ENCODE data around the gene FHL2.
"Not testable (repeated sequence)": the region's sequence is repeated elsewhere in the genome, so short reads cannot be mapped to it uniquely, and the experiment has no call there.

The FHL2 gene

DNA sequence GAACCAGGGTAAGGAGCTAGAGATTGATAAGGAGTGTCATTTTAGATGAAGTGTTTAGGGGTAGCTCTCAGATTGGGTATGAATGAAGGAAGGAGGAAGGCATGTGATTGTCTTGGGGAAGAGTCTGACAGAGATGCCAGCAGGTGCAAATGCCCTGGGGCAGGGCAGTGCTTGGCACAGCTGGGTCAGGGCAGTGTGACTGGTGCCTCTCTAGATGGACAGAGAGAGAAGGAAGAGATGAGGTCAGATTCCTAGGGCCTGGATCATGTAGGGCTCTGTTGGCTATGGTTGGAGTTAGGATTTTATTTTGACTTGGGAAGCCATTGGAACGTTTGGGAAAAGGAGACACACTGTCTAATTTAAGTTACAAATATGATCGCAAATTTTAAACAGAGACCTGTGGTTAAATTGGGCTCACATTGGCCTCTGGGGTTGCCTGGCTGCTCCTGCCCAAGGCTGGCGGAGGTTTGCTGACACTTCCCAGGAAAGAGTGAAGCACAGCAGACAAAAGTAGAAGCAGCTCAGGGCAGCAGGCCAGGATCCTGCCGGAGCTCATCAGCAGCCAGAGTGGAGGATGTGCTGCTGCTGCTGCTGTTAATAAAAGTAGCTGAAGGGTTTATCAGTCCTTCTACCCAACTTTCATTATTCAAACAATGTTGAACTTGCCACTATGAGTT, 32.7 kb upstream of the FHL2 start:
- TF ChIP-seq, protein P1, sequence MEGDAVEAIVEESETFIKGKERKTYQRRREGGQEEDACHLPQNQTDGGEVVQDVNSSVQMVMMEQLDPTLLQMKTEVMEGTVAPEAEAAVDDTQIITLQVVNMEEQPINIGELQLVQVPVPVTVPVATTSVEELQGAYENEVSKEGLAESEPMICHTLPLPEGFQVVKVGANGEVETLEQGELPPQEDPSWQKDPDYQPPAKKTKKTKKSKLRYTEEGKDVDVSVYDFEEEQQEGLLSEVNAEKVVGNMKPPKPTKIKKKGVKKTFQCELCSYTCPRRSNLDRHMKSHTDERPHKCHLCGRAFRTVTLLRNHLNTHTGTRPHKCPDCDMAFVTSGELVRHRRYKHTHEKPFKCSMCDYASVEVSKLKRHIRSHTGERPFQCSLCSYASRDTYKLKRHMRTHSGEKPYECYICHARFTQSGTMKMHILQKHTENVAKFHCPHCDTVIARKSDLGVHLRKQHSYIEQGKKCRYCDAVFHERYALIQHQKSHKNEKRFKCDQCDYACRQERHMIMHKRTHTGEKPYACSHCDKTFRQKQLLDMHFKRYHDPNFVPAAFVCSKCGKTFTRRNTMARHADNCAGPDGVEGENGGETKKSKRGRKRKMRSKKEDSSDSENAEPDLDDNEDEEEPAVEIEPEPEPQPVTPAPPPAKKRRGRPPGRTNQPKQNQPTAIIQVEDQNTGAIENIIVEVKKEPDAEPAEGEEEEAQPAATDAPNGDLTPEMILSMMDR (IDR thresholded peaks at IDR 0.05; ENCODE audit: extremely low read depth, missing control alignments): no peak
- DNase-seq (ENCODE audit: low spot score): no peak

DNA sequence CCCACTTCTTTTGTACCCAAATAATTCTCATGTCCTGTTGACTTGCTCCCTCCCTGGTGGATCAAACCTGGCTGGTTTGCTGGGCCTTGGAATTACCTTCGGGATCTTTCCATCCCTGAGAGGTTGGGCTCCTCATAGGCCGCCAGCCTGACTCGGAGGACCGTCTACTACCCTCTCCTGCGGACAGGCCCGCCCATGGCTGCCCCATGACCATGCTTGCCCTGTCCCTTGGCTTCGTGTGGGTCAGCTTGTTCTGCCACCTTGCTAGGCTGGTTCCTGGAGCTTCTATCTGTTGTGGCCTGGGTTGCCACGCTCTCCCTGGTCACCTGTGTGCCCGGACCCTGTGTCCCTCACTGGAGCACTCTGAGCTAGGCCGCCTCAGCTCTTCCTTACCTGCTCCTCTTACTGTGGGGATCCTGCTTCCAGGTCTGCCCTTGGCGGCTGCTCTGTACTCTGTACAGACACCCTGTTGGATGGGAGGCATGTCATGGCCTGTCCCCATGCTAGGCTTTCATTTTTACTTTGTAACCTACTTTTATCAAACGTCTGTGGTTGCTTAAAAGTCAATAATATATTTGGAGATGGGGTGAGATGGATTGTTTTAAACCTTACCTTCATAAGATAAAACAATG, 29.7 kb upstream of the FHL2 start:
- TF ChIP-seq, protein P1 (IDR thresholded peaks at IDR 0.05; ENCODE audit: extremely low read depth, missing control alignments): no peak
- no peak for DNase-seq (ENCODE audit: low spot score)

DNA sequence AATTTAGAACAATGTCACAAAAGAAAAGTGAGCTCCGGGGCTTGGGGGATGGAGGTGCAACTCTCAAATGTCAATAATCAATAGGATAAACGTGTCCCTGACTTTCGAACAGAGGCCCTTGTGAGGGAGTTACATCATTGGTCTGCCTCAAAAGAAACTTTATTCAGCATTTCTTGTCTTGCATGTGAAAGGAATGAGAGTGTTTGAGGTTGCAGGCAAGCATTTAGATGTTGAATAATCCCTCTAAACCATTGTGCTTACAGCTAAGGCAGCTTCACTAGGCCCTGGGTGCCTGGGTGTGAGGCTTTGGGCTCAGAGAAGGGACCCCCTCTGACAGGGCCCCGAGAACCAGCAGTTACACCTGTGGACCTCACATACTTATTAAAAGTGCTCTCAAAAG, 28.6 kb upstream of the FHL2 start:
- TF ChIP-seq, protein P1 (IDR thresholded peaks at IDR 0.05; ENCODE audit: extremely low read depth, missing control alignments): no peak
- DNase-seq (ENCODE audit: low spot score): no peak

DNA sequence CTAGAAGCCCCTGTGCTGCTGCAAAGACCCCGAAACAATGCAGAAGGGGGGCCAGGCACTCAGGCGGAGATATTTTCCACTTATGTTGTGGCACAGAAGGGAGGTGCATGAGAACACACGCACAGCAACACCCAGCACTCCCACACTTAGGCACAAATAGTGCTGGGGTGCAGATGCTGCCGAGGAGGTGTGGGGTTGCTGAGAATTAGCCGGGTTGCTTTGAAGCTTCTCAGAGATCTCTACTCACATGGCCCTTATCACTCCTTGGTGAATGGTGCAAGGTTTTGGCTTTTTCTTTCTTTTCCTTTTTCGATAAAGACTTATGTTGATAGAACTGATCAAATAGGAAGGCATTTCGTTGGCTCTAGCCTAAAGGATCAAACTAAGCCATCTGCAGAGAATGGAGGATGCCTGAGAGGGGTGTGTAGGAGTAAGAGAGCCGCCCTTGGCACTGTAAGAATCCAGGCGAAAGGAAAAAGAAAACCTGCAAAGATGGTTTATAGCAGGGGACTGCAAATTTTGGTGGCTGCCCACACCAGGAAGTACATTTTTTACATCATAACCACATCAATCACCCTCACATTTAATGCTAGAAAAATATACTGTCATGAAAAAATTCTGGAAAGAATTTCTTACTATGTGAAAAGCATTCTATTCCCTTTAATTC, 27.9 kb upstream of the FHL2 start:
- TF ChIP-seq, protein P1 (IDR thresholded peaks at IDR 0.05; ENCODE audit: extremely low read depth, missing control alignments): no peak
- no peak for DNase-seq (ENCODE audit: low spot score)

DNA sequence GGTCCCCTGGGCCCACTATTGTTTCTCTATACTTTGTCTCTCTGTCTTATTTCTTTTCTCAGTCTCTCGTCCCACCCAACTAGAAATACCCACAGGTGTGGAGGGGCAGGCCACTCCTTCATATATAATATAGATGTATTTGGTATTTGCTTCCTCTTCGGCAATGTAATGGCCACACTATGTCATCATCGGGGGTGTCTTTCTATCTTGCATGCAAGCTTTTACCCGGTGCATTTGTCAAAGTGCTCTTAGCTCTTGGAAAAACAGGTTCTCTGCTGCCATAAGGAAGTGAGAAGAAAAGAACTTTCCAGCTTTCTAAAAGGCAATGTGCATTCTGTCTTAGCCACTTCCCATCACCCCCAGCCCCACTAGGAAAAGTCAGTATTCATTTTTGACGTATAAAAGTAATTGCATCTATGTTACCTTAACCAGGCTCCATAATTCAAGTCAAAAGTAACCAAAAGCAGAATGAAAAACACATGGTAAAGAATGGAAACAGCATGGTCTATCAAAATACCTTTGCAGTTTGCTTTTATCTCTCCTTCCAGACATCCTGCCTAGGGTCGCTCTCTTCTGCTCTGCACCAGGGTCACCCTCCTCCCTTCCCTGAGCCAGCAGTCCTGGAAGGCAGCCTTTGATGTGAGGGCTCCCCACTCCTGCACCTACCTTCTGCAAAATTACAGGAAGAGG, 27.2 kb upstream of the FHL2 start:
- TF ChIP-seq, protein P1 (IDR thresholded peaks at IDR 0.05; ENCODE audit: extremely low read depth, missing control alignments): no peak
- DNase-seq (ENCODE audit: low spot score): no peak

DNA sequence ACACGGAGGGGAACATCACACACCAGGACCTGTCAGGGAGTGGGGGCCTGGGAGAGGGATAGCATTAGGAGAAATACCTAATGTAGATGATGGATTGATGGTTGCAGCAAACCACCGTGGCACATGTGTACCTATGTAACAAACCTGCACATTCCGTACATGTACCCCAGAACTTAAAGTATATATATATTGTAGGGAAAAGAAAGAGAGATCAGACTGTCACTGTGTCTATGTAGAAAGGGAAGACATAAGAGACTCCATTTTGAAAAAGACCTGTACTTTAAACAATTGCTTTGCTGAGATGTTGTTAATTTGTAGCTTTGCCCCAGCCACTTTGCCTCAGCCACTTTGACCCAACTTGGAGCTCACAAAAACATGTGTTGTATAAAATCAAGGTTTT, 26.0 kb upstream of the FHL2 start:
- DNase-seq (ENCODE audit: low spot score): not testable (repeated sequence)

DNA sequence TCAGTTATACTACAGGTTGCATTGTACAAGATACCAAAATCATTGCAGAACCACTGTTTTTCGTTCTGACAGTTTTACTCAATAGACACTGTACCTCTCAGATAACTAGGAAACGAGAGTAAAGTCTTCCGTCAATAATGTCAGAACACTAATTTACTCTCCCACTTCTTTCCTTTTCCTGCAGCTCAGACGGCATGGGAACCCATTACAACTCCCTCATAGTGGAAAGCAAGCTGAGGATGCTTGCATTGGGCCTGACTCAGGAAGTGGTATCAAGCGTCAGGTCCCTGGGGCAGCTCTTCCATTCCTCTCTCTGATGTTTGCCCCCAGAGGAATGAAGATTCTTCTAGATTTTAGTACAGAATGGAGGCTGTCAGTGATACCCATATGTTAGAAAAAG, 23.9 kb upstream of the FHL2 start:
- DNase-seq (ENCODE audit: low spot score): no peak
- TF ChIP-seq, protein P1 (IDR thresholded peaks at IDR 0.05; ENCODE audit: extremely low read depth, missing control alignments): no peak
